CD4-positive, alpha-beta T cell treated with Interleukin-17A for 1 hour (primary cell): ENCODE data around the gene SFMBT2.
"Not testable (repeated sequence)": the region's sequence is repeated elsewhere in the genome, so short reads cannot be mapped to it uniquely, and the experiment has no call there.

Experiments used
- DNase-seq: peaks from one replicate; pipeline ENCODE4 v3.0.0-alpha.2; 2020

The SFMBT2 gene

GRCh38 chr10:7317786-7318446 lies 92.9 kb downstream of the SFMBT2 start:
- DNase-seq: no peak

GRCh38 chr10:7316839-7317238 lies 94.0 kb downstream of the SFMBT2 start:
- no peak for DNase-seq

- DNase-seq: no peak
Observed at GRCh38 chr10:7315906-7316305, 94.9 kb downstream of the SFMBT2 start.

DNA sequence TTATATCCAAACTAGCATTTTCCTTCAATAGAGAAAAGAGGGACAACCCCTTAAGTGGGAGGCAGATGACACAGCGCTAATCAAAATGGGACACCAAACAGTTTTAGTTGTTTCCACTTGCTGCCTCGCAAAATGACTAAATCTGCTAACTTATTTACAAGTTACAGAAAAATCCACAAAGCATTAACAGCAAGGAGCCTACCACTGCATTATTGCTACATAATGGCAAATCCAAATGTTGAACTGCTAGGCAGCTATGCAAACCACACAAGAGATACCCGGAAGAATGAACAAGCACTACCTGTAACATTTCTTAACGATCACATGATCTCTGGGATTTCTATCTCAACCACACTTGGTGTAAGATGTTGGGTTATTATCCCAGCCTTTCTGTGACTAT lies 96.7 kb downstream of the SFMBT2 start:
- no peak for DNase-seq

GRCh38 chr10:7312488-7312857 lies 98.4 kb downstream of the SFMBT2 start:
- DNase-seq: no peak

GRCh38 chr10:7311850-7312487 lies 98.9 kb downstream of the SFMBT2 start:
- DNase-seq: not testable (repeated sequence)

- no peak for DNase-seq
Observed at GRCh38 chr10:7311218-7311849, 99.5 kb downstream of the SFMBT2 start.

GRCh38 chr10:7310076-7310475 lies 100.8 kb downstream of the SFMBT2 start:
- no peak for DNase-seq

DNA sequence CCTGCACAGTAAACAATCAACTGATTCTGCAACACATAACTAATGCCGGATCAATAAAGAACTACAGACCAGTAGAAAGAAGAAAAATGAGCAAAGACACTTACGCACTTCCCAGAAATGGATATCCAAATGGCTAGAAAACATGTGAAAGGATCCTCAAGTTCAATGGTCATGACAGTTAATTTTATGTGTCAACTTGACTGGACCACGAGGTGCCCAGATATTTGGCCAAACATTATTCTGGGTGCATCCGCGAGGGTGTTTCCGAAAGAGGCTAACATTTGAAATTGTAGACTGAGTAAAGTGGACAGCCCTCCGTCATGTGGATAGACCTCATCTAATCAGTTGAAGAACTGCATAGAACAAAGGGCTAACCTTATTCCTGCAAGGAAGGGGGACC lies 102.0 kb downstream of the SFMBT2 start:
- DNase-seq: no peak

DNA sequence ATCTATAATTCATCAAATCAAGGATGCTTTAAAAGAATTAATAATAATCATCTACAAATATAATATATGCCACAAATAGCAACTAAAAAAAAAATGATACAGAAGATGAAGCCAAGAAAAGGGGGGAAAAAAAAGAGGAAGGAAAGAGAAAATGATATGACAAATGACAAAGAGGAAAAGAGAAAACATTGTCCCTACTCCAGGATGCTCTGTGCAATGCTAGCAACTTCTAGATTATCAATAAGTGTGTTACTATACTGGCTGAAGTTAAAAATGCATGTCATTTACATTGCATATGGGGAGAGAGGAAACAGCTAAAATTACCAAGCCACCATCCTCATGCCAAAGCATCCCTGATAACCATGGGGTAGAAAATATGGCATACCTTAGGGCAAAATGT lies 104.2 kb downstream of the SFMBT2 start:
- DNase-seq: no peak

DNA sequence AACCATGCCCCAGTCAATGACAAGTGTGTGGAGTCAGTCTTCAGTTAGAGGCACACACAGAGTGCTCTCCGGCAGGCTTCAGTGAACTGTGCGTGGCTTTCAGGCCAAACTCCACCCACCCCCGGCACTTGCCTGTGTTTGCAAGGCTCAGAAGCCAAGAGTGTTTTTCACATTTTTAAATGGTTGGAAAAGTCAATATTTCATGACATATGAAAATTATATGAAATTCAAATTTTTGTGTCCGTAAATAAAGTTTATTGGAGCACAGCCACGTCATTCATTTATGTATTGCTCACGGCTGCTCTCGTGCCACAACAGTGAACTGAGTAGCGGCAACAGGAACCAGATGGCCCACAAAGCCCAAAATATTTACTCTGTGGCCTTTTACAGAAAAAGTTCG lies 104.7 kb downstream of the SFMBT2 start:
- DNase-seq: no peak

- no peak for DNase-seq
Observed at GRCh38 chr10:7305053-7305452, 105.8 kb downstream of the SFMBT2 start.

DNA sequence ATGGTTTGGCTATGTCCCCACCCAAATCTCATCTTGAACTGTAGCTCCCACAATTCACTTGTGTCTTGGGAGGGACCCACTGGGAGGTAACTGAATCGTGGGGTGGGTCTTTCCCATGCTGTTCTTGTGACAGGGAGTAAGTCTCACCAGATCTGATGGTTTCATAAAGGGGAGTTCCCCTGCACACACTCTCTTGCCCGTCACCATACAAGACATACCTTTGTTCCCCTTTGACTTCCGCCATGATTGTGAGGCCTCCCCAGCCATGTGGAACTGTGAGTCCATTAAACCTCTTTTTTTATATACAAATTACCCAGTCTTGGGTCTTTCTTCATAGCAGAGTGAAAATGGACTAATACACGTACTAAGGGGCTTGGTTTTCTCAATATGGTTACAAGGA lies 106.7 kb downstream of the SFMBT2 start:
- DNase-seq: no peak

DNA sequence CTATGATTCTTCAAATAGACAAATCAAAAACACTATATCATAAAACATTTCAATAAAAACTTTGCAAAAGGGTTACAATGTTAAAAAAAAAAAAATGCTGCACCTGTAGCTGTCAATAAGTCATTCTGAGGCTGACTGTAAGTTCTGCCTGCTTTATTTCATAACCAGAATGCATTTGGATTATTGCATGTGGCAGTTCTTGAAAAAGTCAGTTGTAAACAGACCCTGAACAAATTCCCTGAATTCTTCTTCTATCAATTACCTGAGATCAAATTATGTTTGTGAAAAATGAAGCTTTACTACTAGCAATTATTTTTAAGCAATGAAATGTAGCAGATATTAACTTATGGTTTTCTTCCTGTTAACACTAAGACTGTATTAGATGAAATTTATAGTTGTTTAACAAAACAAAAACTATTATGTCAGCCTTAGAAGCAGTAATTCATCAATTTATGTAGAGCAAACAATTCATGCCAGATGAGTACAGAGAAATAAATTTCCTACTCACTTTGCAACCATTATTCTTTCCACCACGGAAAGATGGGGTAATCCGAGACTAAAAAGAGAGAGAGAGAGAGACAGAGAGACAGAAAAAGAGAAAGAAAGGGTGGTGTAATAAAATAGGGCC lies 107.8 kb downstream of the SFMBT2 start:
- no peak for DNase-seq

GRCh38 chr10:7302392-7302906 lies 108.4 kb downstream of the SFMBT2 start:
- DNase-seq: no peak

- DNase-seq: no peak
Observed at GRCh38 chr10:7301006-7301778, 109.6 kb downstream of the SFMBT2 start.

DNA sequence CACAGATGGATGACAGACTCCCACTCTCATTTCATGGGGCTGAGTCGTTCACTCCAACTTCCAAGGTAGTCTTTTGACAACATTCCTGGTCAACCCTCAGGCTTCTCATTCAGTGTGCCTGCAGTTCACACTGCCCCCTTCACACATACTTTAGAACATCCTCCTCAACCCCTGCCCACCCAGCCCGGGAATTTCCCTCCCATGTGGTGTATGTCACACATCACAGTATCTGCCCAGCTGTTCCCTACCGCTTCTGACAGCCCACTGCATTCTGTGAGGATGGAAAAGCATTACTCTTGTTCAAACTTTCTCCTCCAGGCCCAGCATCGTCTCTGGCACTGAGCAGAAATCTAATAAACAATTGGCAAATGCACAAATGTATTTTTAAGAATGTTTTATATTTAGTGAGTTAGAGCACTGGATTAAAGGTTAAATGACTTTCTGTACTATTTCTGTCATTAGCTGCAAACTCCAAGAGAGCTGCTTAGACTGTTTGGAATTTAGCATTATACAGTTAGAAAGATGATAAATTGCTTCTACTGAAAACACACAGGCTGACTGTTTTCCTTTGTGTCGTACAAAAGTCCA lies 110.4 kb downstream of the SFMBT2 start:
- no peak for DNase-seq

DNA sequence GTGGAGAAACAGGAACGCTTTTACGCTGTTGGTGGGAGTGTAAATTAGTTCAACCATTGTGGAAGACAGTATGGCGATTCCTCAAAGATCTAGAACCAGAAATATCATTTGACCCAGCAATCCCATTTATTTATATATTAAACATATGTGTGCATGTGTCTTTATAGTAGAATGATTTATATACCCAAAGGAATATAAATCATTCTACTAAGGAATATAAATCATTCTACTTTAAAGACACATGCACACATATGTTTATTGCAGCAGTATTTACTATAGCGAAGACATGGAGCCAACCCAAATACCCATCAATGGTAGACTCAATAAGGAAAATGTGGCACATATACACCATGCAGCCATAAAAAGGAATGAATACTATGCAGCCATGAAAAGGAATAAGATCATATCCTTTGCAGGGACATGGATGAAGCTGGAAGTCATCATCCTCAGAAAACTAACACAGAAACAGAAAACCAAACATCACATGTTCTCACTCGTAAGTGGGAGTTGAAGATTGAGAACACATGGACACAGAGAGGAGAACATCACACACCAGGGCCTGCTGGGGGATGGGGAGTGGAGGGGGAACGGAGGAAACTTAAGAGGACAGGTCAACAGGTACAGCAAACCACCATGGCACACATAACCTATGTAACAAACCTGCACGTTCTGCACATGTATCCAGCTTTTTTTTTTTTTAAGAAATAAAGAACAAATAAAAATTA lies 111.1 kb downstream of the SFMBT2 start:
- not testable (repeated sequence) for DNase-seq

GRCh38 chr10:7298495-7298894 lies 112.3 kb downstream of the SFMBT2 start:
- DNase-seq: no peak

DNA sequence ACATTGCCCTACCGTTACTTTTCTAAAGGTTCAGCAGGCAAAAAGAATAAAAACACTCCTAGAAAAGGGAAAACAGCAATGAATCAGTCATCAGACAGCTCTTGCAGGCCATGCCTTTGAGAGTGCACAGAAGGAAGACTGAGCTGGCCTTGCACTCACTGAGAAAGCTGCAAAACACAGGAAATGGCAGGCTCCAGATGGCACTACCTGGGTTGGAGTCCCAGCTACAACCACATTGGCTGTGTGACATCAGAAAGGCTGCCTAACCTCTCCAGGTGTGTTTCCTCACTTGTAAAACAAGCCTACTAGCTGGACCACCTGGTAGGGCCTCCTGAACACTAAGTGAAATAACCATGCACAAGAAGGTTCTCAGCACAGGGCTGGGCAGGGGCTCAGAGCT lies 113.7 kb downstream of the SFMBT2 start:
- DNase-seq: no peak

GRCh38 chr10:7296648-7297047 lies 114.2 kb downstream of the SFMBT2 start:
- no peak for DNase-seq

DNA sequence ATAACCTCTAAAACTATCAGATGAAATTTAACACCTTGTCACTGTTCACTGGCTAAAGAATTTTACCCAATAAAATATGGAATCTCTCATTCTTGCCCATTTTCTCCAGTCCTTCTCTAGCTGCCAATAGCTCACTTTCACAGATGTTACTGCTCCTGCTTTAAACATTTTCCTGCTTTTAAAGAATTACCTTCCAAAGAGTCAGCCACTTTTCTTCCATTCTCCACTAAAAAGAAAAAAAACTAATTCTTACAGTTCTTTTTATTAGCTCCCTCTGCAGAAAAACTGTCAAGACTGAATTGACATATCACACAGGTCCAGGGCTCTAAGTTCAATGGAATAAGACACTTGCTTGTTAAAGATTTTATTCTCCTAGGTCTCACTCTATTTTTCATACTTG lies 114.8 kb downstream of the SFMBT2 start:
- no peak for DNase-seq
